Neural cell (in vitro differentiated cells): ENCODE data around the gene DDX19B. TPM values are rescaled to one million over a fixed set of nuclear protein-coding genes. Genes with fewer than 3 reads are reported as not detected.

ENCODE experiments used
- H2AFZ ChIP-seq: fragments of 200-600, 300-800 bp; sonication (generic), shearing (Covaris generic); 2 replicates; pipeline ENCODE4 v1.6.0; 2014; ENCODE audit warnings: low read depth, mild to moderate bottlenecking, antibody characterized with exemption, low read length, moderate library complexity
- H3F3A ChIP-seq: fragments of 200-600 bp; shearing (Covaris generic); 2 replicates; pipeline ENCODE4 v1.6.1; 2016; ENCODE audit warnings: mild to moderate bottlenecking, moderate library complexity, mixed read lengths, antibody characterized with exemption, low read length; ENCODE audit not compliant: insufficient read depth, poor library complexity, severe bottlenecking
- H3K27ac ChIP-seq: fragments of 200-600, 300-800 bp; sonication (generic), shearing (Covaris generic); 2 replicates; pipeline ENCODE4 v1.5.1; 2014; ENCODE audit warnings: mild to moderate bottlenecking, low read length, moderate library complexity
- H3K27me3 ChIP-seq: fragments of 300-800, 200-600 bp; sonication (generic), shearing (Covaris generic); 2 replicates; pipeline ENCODE4 v1.6.0; 2014; ENCODE audit warnings: mild to moderate bottlenecking, low read depth, low read length, moderate library complexity; ENCODE audit not compliant: insufficient read depth
- H3K36me3 ChIP-seq: fragments of 300-800, 200-600 bp; sonication (generic), shearing (Covaris generic); 2 replicates; pipeline ENCODE4 v1.5.1; 2014; ENCODE audit warnings: mild to moderate bottlenecking, antibody characterized with exemption, low read length, moderate library complexity; ENCODE audit not compliant: insufficient read depth
- H3K4me2 ChIP-seq: fragments of 300-800, 200-600 bp; sonication (generic), shearing (Covaris generic); 2 replicates; pipeline ENCODE4 v1.6.0; 2014; ENCODE audit warnings: mild to moderate bottlenecking, low read length
- H3K4me3 ChIP-seq: fragments of 300-800, 200-600 bp; sonication (generic), shearing (Covaris generic); 2 replicates; pipeline ENCODE4 v1.5.1; 2014; ENCODE audit warnings: mild to moderate bottlenecking, low read length, moderate library complexity
- H3K79me2 ChIP-seq: fragments of 200-600 bp; shearing (Covaris generic); replicated peaks from 2 replicates; pipeline ENCODE4 v1.6.0; 2014; ENCODE audit warnings: mild to moderate bottlenecking, low read length, moderate library complexity; ENCODE audit not compliant: insufficient read depth
- H3K9ac ChIP-seq: fragments of 300-800, 200-600 bp; sonication (generic), shearing (Covaris generic); 2 replicates; pipeline ENCODE4 v1.6.1; 2016; ENCODE audit warnings: mild to moderate bottlenecking, low read length, mixed read lengths
- H3K9me2 ChIP-seq: fragments of 200-600 bp; shearing (Covaris generic); 2 replicates; pipeline ENCODE4 v1.6.1; 2016; ENCODE audit warnings: mild to moderate bottlenecking, low read length, mixed read lengths; ENCODE audit not compliant: insufficient read depth
- H3K9me3 ChIP-seq: fragments of 200-600, 300-800 bp; sonication (generic), shearing (Covaris generic); 2 replicates; pipeline ENCODE4 v1.6.1; 2016; ENCODE audit warnings: mild to moderate bottlenecking, mixed run types, low read length, moderate library complexity, mixed read lengths
- H4K20me1 ChIP-seq: fragments of 200-600 bp; shearing (Covaris generic); 2 replicates; pipeline ENCODE4 v1.6.1; 2016; ENCODE audit warnings: mild to moderate bottlenecking, mixed run types; ENCODE audit not compliant: insufficient read depth
- CTCF ChIP-seq: fragments of 450-650 bp; IDR thresholded peaks from 2 replicates; pipeline ENCODE4 v1.5.1; 2014; ENCODE audit warnings: antibody characterized with exemption, mild to moderate bottlenecking, moderate library complexity; ENCODE audit not compliant: poor library complexity, severe bottlenecking
- EP300 ChIP-seq: fragments of 450-650 bp; conservative IDR thresholded peaks from 2 replicates; pipeline ENCODE4 v1.6.1; 2014; ENCODE audit warnings: antibody characterized with exemption, mild to moderate bottlenecking, moderate library complexity; ENCODE audit not compliant: poor library complexity, severe bottlenecking
- EZH2 ChIP-seq: fragments of 200-600, 300-800 bp; shearing (Covaris generic), sonication (generic); IDR thresholded peaks from 2 replicates; pipeline ENCODE4 v1.6.1; 2014; ENCODE audit warnings: antibody characterized with exemption, low read length, borderline replicate concordance, mild to moderate bottlenecking; ENCODE audit not compliant: insufficient read depth, poor library complexity, severe bottlenecking
- MXI1 ChIP-seq: fragments of 450-650 bp; conservative IDR thresholded peaks from 2 replicates; pipeline ENCODE4 v1.6.1; 2014; ENCODE audit warnings: antibody characterized with exemption, mild to moderate bottlenecking; ENCODE audit not compliant: poor library complexity, severe bottlenecking
- POLR2AphosphoS5 ChIP-seq: IDR thresholded peaks from 2 replicates; pipeline ENCODE4 v1.6.1; 2012
- RAD21 ChIP-seq: fragments of 450-650 bp; conservative IDR thresholded peaks from 2 replicates; pipeline ENCODE4 v1.6.1; 2014; ENCODE audit warnings: antibody characterized with exemption, mild to moderate bottlenecking, moderate library complexity
- REST ChIP-seq: IDR thresholded peaks from 2 replicates; pipeline ENCODE4 v1.6.1; 2012; ENCODE audit warnings: borderline replicate concordance
- SMC3 ChIP-seq: fragments of 450-650 bp; conservative IDR thresholded peaks from 2 replicates; pipeline ENCODE4 v1.6.1; 2014; ENCODE audit warnings: antibody characterized with exemption, mild to moderate bottlenecking, moderate library complexity; ENCODE audit not compliant: poor library complexity
- TAF1 ChIP-seq: IDR thresholded peaks from 2 replicates; pipeline ENCODE4 v1.6.1; 2012; ENCODE audit warnings: low read depth
- polyA plus RNA-seq: library from polyadenylated mRNA; depleted of rRNA; stranded (reverse); fragments of >200 nt; gene quantifications from 2 replicates; pipeline ENCODE4 v1.2.3, GENCODE V29; 2014

The DDX19B gene
- polyA plus RNA-seq, 1 donor from 2014 or later: 47.8 TPM

GRCh38 chr16:70324998-70325747 is 26.2 kb downstream of the DDX19B start:
- H2AFZ ChIP-seq: no peak overlapping the region
- H3F3A ChIP-seq: no peaks in the 10 kb centered on the region
- H3K36me3 ChIP-seq: no peaks in the 10 kb centered on the region
- no peak overlapping the region for H3K9ac ChIP-seq
- no peaks in the 10 kb centered on the region for H3K27me3 ChIP-seq
- H3K79me2 ChIP-seq: no peaks in the 10 kb centered on the region
- no peaks in the 10 kb centered on the region for H3K9me3 ChIP-seq
- H3K9me2 ChIP-seq: no peaks in the 10 kb centered on the region
- no peak for TF ChIP-seq SMC3
- H3K27ac ChIP-seq: no peak overlapping the region
- no peak overlapping the region for H3K4me2 ChIP-seq
- H4K20me1 ChIP-seq: no peaks in the 10 kb centered on the region
- H3K4me3 ChIP-seq: no peak overlapping the region

GRCh38 chr16:70331091-70331490 is 32.1 kb downstream of the DDX19B start:
- H3K9ac ChIP-seq: no peak overlapping the region
- H3K9me3 ChIP-seq: no peaks in the 10 kb centered on the region
- H3K4me3 ChIP-seq: no peak overlapping the region
- H4K20me1 ChIP-seq: no peaks in the 10 kb centered on the region
- no peaks in the 10 kb centered on the region for H3F3A ChIP-seq
- no peaks in the 10 kb centered on the region for H3K9me2 ChIP-seq
- no peak overlapping the region for H2AFZ ChIP-seq
- no peaks in the 10 kb centered on the region for H3K79me2 ChIP-seq
- no peak overlapping the region for H3K27ac ChIP-seq
- no peaks in the 10 kb centered on the region for H3K27me3 ChIP-seq
- H3K4me2 ChIP-seq: no peak overlapping the region
- TF ChIP-seq REST: no peak
- TF ChIP-seq RAD21: no peak
- TF ChIP-seq EZH2: no peak
- TF ChIP-seq SMC3: no peak
- no peak for TF ChIP-seq CTCF
- no peak for TF ChIP-seq TAF1
- no peak for TF ChIP-seq MXI1
- TF ChIP-seq POLR2AphosphoS5: no peak
- no peak for TF ChIP-seq EP300
- no peaks in the 10 kb centered on the region for H3K36me3 ChIP-seq
